RWPE1 (cell line): ENCODE results near the gene TENM4.

Experiments
- CTCF ChIA-PET: fragments of 350-600 bp; sonication (Branson Sonifier 250); formaldehyde crosslinking; extraction: SDS; loops from one replicate; lab custom pipeline; 2021; lab: Yijun Ruan, JAX
- POLR2A ChIA-PET: fragments of 400-600 bp; formaldehyde crosslinking; extraction: SDS; loops from one replicate; lab custom pipeline; 2020; ENCODE audit warnings: antibody characterized with exemption; ENCODE audit not compliant: low non-redundant PET; lab: Yijun Ruan, JAX
- DNase-seq: peaks from one replicate; pipeline ENCODE4 v3.0.0; 2012; ENCODE audit warnings: low spot score
- H3K27ac ChIP-seq: fragments of 450-650 bp; 2 replicates; pipeline ENCODE4 v1.5.1; 2017
- TF ChIP-seq, protein P1 (sequence below): fragments of 450-650 bp; conservative IDR thresholded peaks from 2 replicates; pipeline ENCODE4 v1.5.1; 2017; ENCODE audit warnings: low read depth, mild to moderate bottlenecking

The TENM4 gene

DNA sequence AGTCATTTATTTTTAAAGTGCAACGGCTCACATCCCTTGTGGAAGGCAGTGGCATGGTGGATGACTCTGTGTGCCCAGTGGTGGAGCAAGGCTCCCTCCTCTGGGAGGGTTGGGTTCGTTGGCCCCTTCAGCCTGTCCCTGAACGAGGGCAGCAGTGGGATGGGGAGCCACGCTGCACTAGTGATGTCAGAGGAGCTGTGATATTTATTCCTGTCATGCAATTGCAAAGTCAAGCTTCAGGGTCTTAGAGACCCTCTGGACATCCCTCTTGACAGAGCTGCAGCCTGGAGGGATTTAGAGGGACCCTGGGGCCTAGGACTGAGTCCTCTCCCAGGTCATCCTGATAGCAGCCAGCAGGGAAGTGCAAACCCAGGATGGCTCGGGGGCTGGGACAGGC is 788.0 kb downstream of the TENM4 start:
- TF ChIP-seq, protein P1, sequence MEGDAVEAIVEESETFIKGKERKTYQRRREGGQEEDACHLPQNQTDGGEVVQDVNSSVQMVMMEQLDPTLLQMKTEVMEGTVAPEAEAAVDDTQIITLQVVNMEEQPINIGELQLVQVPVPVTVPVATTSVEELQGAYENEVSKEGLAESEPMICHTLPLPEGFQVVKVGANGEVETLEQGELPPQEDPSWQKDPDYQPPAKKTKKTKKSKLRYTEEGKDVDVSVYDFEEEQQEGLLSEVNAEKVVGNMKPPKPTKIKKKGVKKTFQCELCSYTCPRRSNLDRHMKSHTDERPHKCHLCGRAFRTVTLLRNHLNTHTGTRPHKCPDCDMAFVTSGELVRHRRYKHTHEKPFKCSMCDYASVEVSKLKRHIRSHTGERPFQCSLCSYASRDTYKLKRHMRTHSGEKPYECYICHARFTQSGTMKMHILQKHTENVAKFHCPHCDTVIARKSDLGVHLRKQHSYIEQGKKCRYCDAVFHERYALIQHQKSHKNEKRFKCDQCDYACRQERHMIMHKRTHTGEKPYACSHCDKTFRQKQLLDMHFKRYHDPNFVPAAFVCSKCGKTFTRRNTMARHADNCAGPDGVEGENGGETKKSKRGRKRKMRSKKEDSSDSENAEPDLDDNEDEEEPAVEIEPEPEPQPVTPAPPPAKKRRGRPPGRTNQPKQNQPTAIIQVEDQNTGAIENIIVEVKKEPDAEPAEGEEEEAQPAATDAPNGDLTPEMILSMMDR, result no peak
- POLR2A ChIA-PET, result no interaction called here
- no peak overlapping the region for H3K27ac ChIP-seq
- DNase-seq, result no peak
- CTCF ChIA-PET, result interaction anchor here (1.5 kb wide), 1 partner anchor 63 kb away, joined by 3 read pairs; no protein-coding TSS in a partner anchor

GRCh38 chr11:78651923-78652842 is 788.6 kb downstream of the TENM4 start:
- DNase-seq, result no peak
- ChIA-PET CTCF (interaction anchor here (1.5 kb wide), 1 partner anchor 64 kb away, joined by 3 read pairs; no protein-coding TSS in a partner anchor), POLR2A (no interaction called here)
- TF ChIP-seq, protein P1, result no peak
- H3K27ac ChIP-seq, result no peak overlapping the region

- DNase-seq, result no peak
- H3K27ac ChIP-seq, result no peak overlapping the region
- TF ChIP-seq, protein P1, result no peak
- ChIA-PET POLR2A (no interaction called here), CTCF (no interaction called here)
Measured at GRCh38 chr11:78651136-78651775, 789.6 kb downstream of the TENM4 start.

GRCh38 chr11:78649361-78650215 is 791.2 kb downstream of the TENM4 start:
- TF ChIP-seq, protein P1, result no peak
- CTCF ChIA-PET, result no interaction called here
- no peak overlapping the region for H3K27ac ChIP-seq
- POLR2A ChIA-PET, result no interaction called here
- no peak for DNase-seq

- DNase-seq, result no peak
- TF ChIP-seq, protein P1, result no peak
- no peak overlapping the region for H3K27ac ChIP-seq
- CTCF ChIA-PET, result interaction anchor here (2.0 to 4.6 kb wide), 2 partner anchors 68 to 313 kb away, joined by 9 to 48 read pairs; no protein-coding TSS in a partner anchor
- POLR2A ChIA-PET, result no interaction called here
Measured at GRCh38 chr11:78647986-78648875, 792.6 kb downstream of the TENM4 start.
